ENCODE data around the gene NADSYN1.

The NADSYN1 gene

GRCh38 chr11:71542382-71542781 lies 89.4 kb downstream of the NADSYN1 start:
- TF ChIP-seq CTCF (IDR thresholded peaks at IDR 0.05; ENCODE audit: low read length, missing control alignments) = no peak
- no peak overlapping the region for H3K4me3 ChIP-seq (replicated peaks; ENCODE audit: low read depth, low read length)
- no peak for DNase-seq (ENCODE audit: low read depth)

- no peak for DNase-seq (ENCODE audit: low read depth)
- H3K4me3 ChIP-seq (replicated peaks; ENCODE audit: low read depth, low read length) = no peak overlapping the region
- TF ChIP-seq CTCF (IDR thresholded peaks at IDR 0.05; ENCODE audit: low read length, missing control alignments) = no peak
These were observed 90.1 kb downstream of the NADSYN1 start for GRCh38 chr11:71542879-71543777.

- DNase-seq (ENCODE audit: low read depth) = no peak
- no peak for TF ChIP-seq CTCF (IDR thresholded peaks at IDR 0.05; ENCODE audit: low read length, missing control alignments)
- H3K4me3 ChIP-seq (replicated peaks; ENCODE audit: low read depth, low read length) = no peak overlapping the region
These were observed 90.9 kb downstream of the NADSYN1 start for GRCh38 chr11:71543866-71544265.

GRCh38 chr11:71544525-71545214 lies 91.7 kb downstream of the NADSYN1 start:
- H3K4me3 ChIP-seq (replicated peaks; ENCODE audit: low read depth, low read length) = no peak overlapping the region
- DNase-seq (ENCODE audit: low read depth) = no peak
- TF ChIP-seq CTCF (IDR thresholded peaks at IDR 0.05; ENCODE audit: low read length, missing control alignments) = no peak

- no peak for TF ChIP-seq CTCF (IDR thresholded peaks at IDR 0.05; ENCODE audit: low read length, missing control alignments)
- DNase-seq (ENCODE audit: low read depth) = no peak
- no peak overlapping the region for H3K4me3 ChIP-seq (replicated peaks; ENCODE audit: low read depth, low read length)
These were observed 92.5 kb downstream of the NADSYN1 start for GRCh38 chr11:71545405-71545966.

GRCh38 chr11:71548120-71548519 lies 95.1 kb downstream of the NADSYN1 start, which contains the start of gene KRTAP5-9:
KRTAP5-9 (plus strand) TSS chr11:71548420; CDS start chr11:71548658, 238 bp downstream.
- H3K4me3 ChIP-seq (replicated peaks; ENCODE audit: low read depth, low read length) = no peak within 1 kb of the TSS
- no peak for DNase-seq (ENCODE audit: low read depth)
- TF ChIP-seq CTCF (IDR thresholded peaks at IDR 0.05; ENCODE audit: low read length, missing control alignments) = no peak

All from fibroblast of pulmonary artery (primary cell).